GM12878 (cell line): ENCODE results near the gene CES3.

Source experiments
- BCL11A ChIP-seq: IDR thresholded peaks from 2 replicates; pipeline ENCODE4 v1.6.1; 2011; ENCODE audit warnings: low read depth, low read length
- CTCF ChIP-seq, 3 experiments: IDR thresholded peaks in 2 of 3; conservative IDR thresholded peaks in 1 of 3; 2 replicates each; pipeline ENCODE4 v1.5.1; 2011; ENCODE audit warnings: low read depth in 3 of 3, low read length in 3 of 3, mild to moderate bottlenecking in 3 of 3, control low read depth in 2 of 3, moderate library complexity in 2 of 3, inconsistent platforms in 1 of 3, mixed read lengths in 1 of 3; ENCODE audit not compliant: control insufficient read depth in 2 of 3, insufficient read depth in 1 of 3; ENCODE audit errors: extremely low read depth in 1 of 3
- HDAC6 ChIP-seq: fragments of 200-600 bp; sonication (generic); IDR thresholded peaks from one replicate; pipeline ENCODE4 v1.8.0; 2017; ENCODE audit warnings: antibody characterized with exemption; ENCODE audit not compliant: unreplicated experiment
- HDGF ChIP-seq: fragments of 450-650 bp; IDR thresholded peaks from 2 replicates; pipeline ENCODE4 v1.6.1; 2016; ENCODE audit warnings: antibody characterized with exemption
- SMAD1 ChIP-seq: fragments of 450-650 bp; IDR thresholded peaks from 2 replicates; pipeline ENCODE4 v1.6.1; 2018; ENCODE audit warnings: mild to moderate bottlenecking, low read depth; ENCODE audit not compliant: partially characterized antibody
- TAF1 ChIP-seq: IDR thresholded peaks from 2 replicates; pipeline ENCODE4 v1.6.1; 2011; ENCODE audit warnings: mild to moderate bottlenecking, low read depth, low read length, borderline replicate concordance
- TARDBP ChIP-seq: IDR thresholded peaks from 2 replicates; pipeline ENCODE4 v1.6.1; 2016; ENCODE audit warnings: borderline replicate concordance
- YY1 ChIP-seq: IDR thresholded peaks from 2 replicates; pipeline ENCODE4 v1.6.1; 2011; ENCODE audit warnings: low read depth, mild to moderate bottlenecking, low read length
- ZNF274 ChIP-seq: IDR thresholded peaks from one replicate; pipeline ENCODE4 v1.8.0; 2011; ENCODE audit not compliant: insufficient read length, insufficient read depth
- ZZZ3 ChIP-seq: IDR thresholded peaks from 2 replicates; pipeline ENCODE4 v1.6.1; 2011; ENCODE audit warnings: low read depth; ENCODE audit not compliant: control insufficient read depth, insufficient read length

- TF ChIP-seq BCL11A (no peak), CTCF (IDR thresholded peaks at IDR 0.05 in 2 of 3, conservative IDR thresholded peaks at IDR 0.05 in 1 of 3; ENCODE audit: control insufficient read depth in 2 of 3, extremely low read depth in 1 of 3, insufficient read depth in 1 of 3, low read depth in 3 of 3, low read length in 3 of 3) (no peak), HDAC6 (no peak), SMAD1 (no peak), ZZZ3 (no peak), HDGF (no peak), TARDBP (no peak), TAF1 (no peak), YY1 (no peak), ZNF274 (no peak)
Observed at GRCh38 chr16:66975302-66975893, 14.3 kb downstream of the CES3 start.
